MCF 10A (cell line): ENCODE data around the gene AHNAK2. TPM values are rescaled to one million over a fixed set of nuclear protein-coding genes. Genes with fewer than 3 reads are reported as not detected.

Experiments used
- BruUV-seq: library from RNA; stranded (reverse); fragments of 400-500 nt; replicated peaks from 2 replicates; lab custom pipeline; 2021; lab: Mats Ljungman, UMichigan
- CTCF ChIA-PET: fragments of 300-600 bp; sonication (Branson Sonifier 250); formaldehyde crosslinking; extraction: SDS; loops from one replicate; lab custom pipeline; 2021; ENCODE audit warnings: antibody characterized with exemption, inconsistent platforms; lab: Yijun Ruan, JAX
- POLR2A ChIA-PET: fragments of 300-600, 350-650 bp; sonication (Branson Sonifier 250); formaldehyde crosslinking; extraction: SDS; loops from one replicate; lab custom pipeline; 2020; ENCODE audit warnings: antibody characterized with exemption, inconsistent platforms; lab: Yijun Ruan, JAX
- DNase-seq: peaks from one replicate; pipeline ENCODE4 v3.0.0-alpha.2; 2018; ENCODE audit not compliant: unreplicated experiment
- H3K27ac Mint-ChIP-seq: one replicate; pipeline ENCODE4 v1.8.0; 2022; ENCODE audit warnings: mild to moderate bottlenecking, low read depth, mixed read lengths; ENCODE audit not compliant: unreplicated experiment
- H3K27me3 Mint-ChIP-seq: one replicate; pipeline ENCODE4 v1.8.0; 2022; ENCODE audit warnings: mixed read lengths; ENCODE audit not compliant: insufficient read depth, unreplicated experiment
- H3K36me3 Mint-ChIP-seq: one replicate; pipeline ENCODE4 v1.8.0; 2022; ENCODE audit warnings: mild to moderate bottlenecking, moderate library complexity, mixed read lengths; ENCODE audit not compliant: insufficient read depth, unreplicated experiment
- H3K4me1 Mint-ChIP-seq: one replicate; pipeline ENCODE4 v1.8.0; 2022; ENCODE audit warnings: mixed read lengths; ENCODE audit not compliant: insufficient read depth, unreplicated experiment
- H3K4me3 Mint-ChIP-seq: one replicate; pipeline ENCODE4 v1.8.0; 2022; ENCODE audit warnings: mild to moderate bottlenecking, moderate library complexity, mixed read lengths; ENCODE audit not compliant: unreplicated experiment
- H3K9me3 Mint-ChIP-seq: one replicate; pipeline ENCODE4 v1.8.0; 2022; ENCODE audit warnings: mixed read lengths; ENCODE audit not compliant: unreplicated experiment
- CTCF ChIP-seq: fragments of 200-600 bp; IDR thresholded peaks from one replicate; pipeline ENCODE4 v1.8.0; 2022; ENCODE audit warnings: antibody characterized with exemption, mild to moderate bottlenecking; ENCODE audit not compliant: unreplicated experiment
- intact Hi-C: fragments of 100-400 bp; cut with micrococcal nuclease; formaldehyde crosslinking; loops from 2 replicates; pipeline ENCODE4 v1.14.1; 2022
- total RNA-seq: library from RNA; stranded (reverse); gene quantifications from 2 replicates; pipeline ENCODE4 v1.2.3, GENCODE V29; 2022

AHNAK2 gene
- total RNA-seq, 1 experiment from 2014 or later = 218 TPM

GRCh38 chr14:104935955-104936354 lies 42.2 kb downstream of the AHNAK2 start:
- no peak for DNase-seq
- no peaks in the 10 kb centered on the region for H3K27me3 Mint-ChIP-seq
- no peaks in the 10 kb centered on the region for H3K9me3 Mint-ChIP-seq
- H3K27ac Mint-ChIP-seq = no peak overlapping the region
- POLR2A ChIA-PET = interaction anchor here (1.3 to 7.3 kb wide), 3 partner anchors 29 to 167 kb away, joined by 5 to 70 read pairs (median 6); no protein-coding TSS in a partner anchor
- no TSS peak for BruUV-seq
- H3K4me1 Mint-ChIP-seq = peaks cover 10% of the 10 kb centered on the region
- CTCF ChIA-PET = interaction anchor here (1.0 kb wide), 1 partner anchor 40 kb away, joined by 3 read pairs; no protein-coding TSS in a partner anchor
- no peak for TF ChIP-seq CTCF
- intact Hi-C loops = loop anchor here (1.0 kb wide), 1 partner anchor 32 kb away; no protein-coding TSS in a partner anchor
- H3K36me3 Mint-ChIP-seq = peaks cover 53% of the 10 kb centered on the region
- no peak overlapping the region for H3K4me3 Mint-ChIP-seq

DNA sequence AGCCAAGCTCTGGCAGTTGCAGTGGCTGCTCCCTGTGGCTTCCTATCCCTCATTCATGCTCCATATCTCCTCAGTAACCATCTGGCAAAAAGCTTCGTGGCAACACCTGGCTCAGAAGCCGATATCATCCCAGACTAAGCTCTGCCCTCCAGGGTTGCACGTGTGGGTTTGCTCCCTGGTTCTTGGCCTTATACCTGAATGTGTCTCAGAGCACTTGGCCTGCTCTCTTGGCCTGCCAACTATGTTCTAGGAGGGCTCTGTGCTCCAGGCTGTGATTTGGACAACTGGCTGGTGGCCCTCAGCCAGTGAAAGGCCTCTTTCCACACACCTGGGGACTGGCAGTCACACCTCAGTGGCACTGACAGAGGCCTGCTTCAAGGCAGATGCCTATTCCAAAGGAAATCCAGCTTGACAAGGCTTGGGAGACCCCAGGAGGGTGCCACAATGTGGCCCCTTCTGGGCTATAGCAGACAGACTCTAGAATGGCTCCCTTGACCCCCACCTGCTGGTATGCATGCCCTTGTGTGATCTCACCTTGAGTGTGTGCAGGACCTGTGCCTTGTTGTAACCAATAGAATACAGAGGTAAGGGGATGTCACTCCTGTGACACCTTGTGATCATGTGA lies 43.0 kb downstream of the AHNAK2 start:
- Mint-ChIP-seq H3K4me1 (peaks cover 10% of the 10 kb centered on the region), H3K27me3 (no peaks in the 10 kb centered on the region), H3K27ac (no peak overlapping the region), H3K36me3 (peaks cover 44% of the 10 kb centered on the region), H3K4me3 (peak overlapping the region; percentile 60), H3K9me3 (no peaks in the 10 kb centered on the region)
- TF ChIP-seq CTCF = no peak
- BruUV-seq = no TSS peak
- ChIA-PET CTCF (interaction anchor here (0.6 to 1.0 kb wide), 4 partner anchors 39 to 192 kb away, joined by 3 to 5 read pairs (median 3); no protein-coding TSS in a partner anchor), POLR2A (interaction anchor here (0.7 to 7.3 kb wide), 9 partner anchors 24 to 709 kb away, joined by 3 to 70 read pairs (median 4); partner anchors contain the start of genes CDCA4 and GPR132)
- peak; percentile 14 for DNase-seq
- intact Hi-C loops = loop anchor here (1.0 kb wide), 1 partner anchor 33 kb away; no protein-coding TSS in a partner anchor

- BruUV-seq = no TSS peak
- H3K27ac Mint-ChIP-seq = no peak overlapping the region
- H3K27me3 Mint-ChIP-seq = no peaks in the 10 kb centered on the region
- ChIA-PET POLR2A (interaction anchor here (0.7 to 7.3 kb wide), 6 partner anchors 25 to 444 kb away, joined by 3 to 70 read pairs (median 4); partner anchors contain the start of genes CDCA4 and GPR132), CTCF (interaction anchor here (0.6 to 1.0 kb wide), 4 partner anchors 21 to 112 kb away, joined by 3 to 5 read pairs (median 3); no protein-coding TSS in a partner anchor)
- peak overlapping the region; percentile 65 for H3K4me3 Mint-ChIP-seq
- intact Hi-C loops = loop anchor here (1.0 kb wide), 1 partner anchor 111 kb away; no protein-coding TSS in a partner anchor
- peaks cover 36% of the 10 kb centered on the region for H3K36me3 Mint-ChIP-seq
- TF ChIP-seq CTCF = no peak
- DNase-seq = no peak
- peaks cover 10% of the 10 kb centered on the region for H3K4me1 Mint-ChIP-seq
- no peaks in the 10 kb centered on the region for H3K9me3 Mint-ChIP-seq
Observed at GRCh38 chr14:104933746-104934733, 44.1 kb downstream of the AHNAK2 start.
